Natural killer cell (primary cell): Measurements from ENCODE around the gene TSGA10. TPM values are rescaled to one million over a fixed set of nuclear protein-coding genes. Genes with fewer than 3 reads are reported as not detected.

Experiments used
- ATAC-seq, 3 donors: fragments of 150-1000 bp in 2 of 3; fragments of 200-7000 bp in 1 of 3; cut with Tn5 transposase; 1 replicate in 1 of 3; 2 replicates in 2 of 3; pipeline ENCODE4 v1.10.0; 2021; ENCODE audit warnings: mild to moderate bottlenecking in 2 of 3, moderate library complexity in 2 of 3
- DNase-seq, 2 donors: peaks; one replicate each; pipeline versions ENCODE4 v3.0.0 to v3.0.0-alpha.2; 2013 to 2021; ENCODE audit warnings: mixed read lengths in 1 of 2
- H3K27ac ChIP-seq: one replicate; pipeline ENCODE4 v1.5.1; 2013; ENCODE audit warnings: mild to moderate bottlenecking, low read length
- H3K27me3 ChIP-seq: one replicate; pipeline ENCODE4 v1.6.1; 2013; ENCODE audit warnings: low read length; ENCODE audit not compliant: control insufficient read depth, insufficient read depth
- H3K36me3 ChIP-seq: one replicate; pipeline ENCODE4 v1.6.1; 2013; ENCODE audit warnings: low read length; ENCODE audit not compliant: control insufficient read depth, insufficient read depth
- H3K4me1 ChIP-seq: one replicate; pipeline ENCODE4 v1.6.1; 2013; ENCODE audit warnings: low read length; ENCODE audit not compliant: control insufficient read depth, insufficient read depth
- H3K4me3 ChIP-seq: one replicate; pipeline ENCODE4 v1.5.1; 2013; ENCODE audit warnings: low read length
- H3K9me3 ChIP-seq: one replicate; pipeline ENCODE4 v1.6.1; 2013; ENCODE audit warnings: low read length; ENCODE audit not compliant: control insufficient read depth, insufficient read depth
- H3K27ac Mint-ChIP-seq, 2 donors: one replicate each; pipeline ENCODE4 v1.8.0; 2022; ENCODE audit warnings: mild to moderate bottlenecking in 2 of 2, mixed read lengths in 2 of 2, moderate library complexity in 1 of 2
- H3K27me3 Mint-ChIP-seq, 2 donors: one replicate each; pipeline ENCODE4 v1.8.0; 2022; ENCODE audit warnings: low read depth in 2 of 2, mixed read lengths in 2 of 2
- H3K36me3 Mint-ChIP-seq: one replicate; pipeline ENCODE4 v1.8.0; 2022; ENCODE audit warnings: mixed read lengths
- H3K4me1 Mint-ChIP-seq, 2 donors: one replicate each; pipeline ENCODE4 v1.8.0; 2022; ENCODE audit warnings: mixed read lengths in 2 of 2
- H3K4me3 Mint-ChIP-seq: one replicate; pipeline ENCODE4 v1.8.0; 2022; ENCODE audit warnings: mild to moderate bottlenecking, moderate library complexity, mixed read lengths
- H3K9me3 Mint-ChIP-seq, 2 donors: one replicate each; pipeline ENCODE4 v1.8.0; 2022; ENCODE audit warnings: mixed read lengths in 2 of 2
- WGBS: methylation state at CpG from one replicate; pipeline ENCODE4 v1.1.7; 2013; ENCODE audit warnings: missing lambda C conversion rate; ENCODE audit not compliant: insufficient coverage; 5-methylcytosine and 5-hydroxymethylcytosine counted together
- intact Hi-C: fragments of 100-400 bp; cut with micrococcal nuclease; formaldehyde crosslinking; loops from one replicate; pipeline ENCODE4 v1.14.2; 2022
- total RNA-seq, 4 donors: library from RNA; stranded (reverse); fragments of 120-200 nt in 1 of 4; gene quantifications; one replicate each; pipeline versions ENCODE4 v1.2.3 to v1.2.4, GENCODE V29; 2013 to 2022
- TF ChIP-seq, protein P1 (sequence below): fragments of 200-600 bp; IDR thresholded peaks from one replicate; pipeline ENCODE4 v1.8.0; 2022; ENCODE audit warnings: antibody characterized with exemption

Gene TSGA10
- total RNA-seq, 3 donors from 2014 or later (not counting 1 experiment from before 2014, with no cell fraction given): 8.4 to 16.0 (median 11.5) TPM

DNA sequence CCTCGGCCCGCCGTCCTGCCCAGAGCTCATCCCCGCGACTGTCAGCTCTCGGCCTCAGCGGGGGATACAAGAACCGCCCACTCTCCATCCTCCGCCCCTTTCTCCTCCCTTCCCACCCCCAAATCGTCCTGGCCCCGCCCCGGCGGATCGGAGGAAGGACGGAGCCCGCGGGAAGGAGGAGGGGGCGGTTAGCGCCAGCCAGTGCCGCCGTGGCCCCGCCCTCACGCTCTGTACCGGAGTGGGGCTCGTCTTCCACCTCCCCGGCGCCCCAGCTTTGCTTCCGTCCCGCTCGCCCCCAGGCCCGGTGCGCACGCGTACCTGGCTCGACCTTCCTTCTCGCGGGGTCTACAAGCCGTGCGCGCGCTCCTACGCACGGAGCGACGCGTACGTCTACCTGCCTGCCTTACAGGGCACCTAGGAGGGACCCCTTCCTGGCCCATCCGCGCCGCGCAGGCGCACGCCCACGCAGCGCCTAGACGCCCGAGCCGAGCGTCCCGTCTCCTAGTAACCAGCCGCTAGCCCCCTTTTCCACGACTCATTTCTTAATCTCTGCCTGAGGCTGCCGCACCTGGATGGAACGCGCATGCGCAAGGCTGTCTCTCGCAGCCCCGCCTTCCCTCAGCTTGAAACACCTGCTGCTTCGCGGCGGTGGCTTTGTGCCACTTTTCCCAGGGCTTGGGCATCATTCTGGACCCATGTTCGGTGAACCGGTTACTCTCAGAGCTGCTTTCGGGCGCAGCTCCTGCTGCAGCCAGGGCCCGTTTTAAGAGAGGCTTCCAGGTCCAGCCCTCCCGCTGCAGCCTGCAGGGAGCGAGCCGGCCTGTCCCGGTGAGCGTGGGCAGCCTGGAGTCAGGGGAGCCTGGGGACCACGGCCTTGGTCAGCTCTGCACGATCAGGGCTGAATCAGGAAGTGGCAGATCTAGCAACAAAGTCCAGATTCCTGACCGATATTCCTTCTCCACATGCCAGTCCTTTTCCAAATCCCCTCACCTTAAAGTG, 13.3 kb downstream of the TSGA10 start, which contains the start of gene C2orf15:
Gene C2orf15, plus strand, starts transcription at position 598 of the 999 bp plus-strand sequence. CDS start 8,852 bp downstream, outside the sequence.
- intact Hi-C loops: loop anchor here (1.0 kb wide), 3 partner anchors 13 to 348 kb away; partner anchors contain the start of genes LIPT1, MITD1, MRPL30 and TSGA10
- TF ChIP-seq, protein P1, sequence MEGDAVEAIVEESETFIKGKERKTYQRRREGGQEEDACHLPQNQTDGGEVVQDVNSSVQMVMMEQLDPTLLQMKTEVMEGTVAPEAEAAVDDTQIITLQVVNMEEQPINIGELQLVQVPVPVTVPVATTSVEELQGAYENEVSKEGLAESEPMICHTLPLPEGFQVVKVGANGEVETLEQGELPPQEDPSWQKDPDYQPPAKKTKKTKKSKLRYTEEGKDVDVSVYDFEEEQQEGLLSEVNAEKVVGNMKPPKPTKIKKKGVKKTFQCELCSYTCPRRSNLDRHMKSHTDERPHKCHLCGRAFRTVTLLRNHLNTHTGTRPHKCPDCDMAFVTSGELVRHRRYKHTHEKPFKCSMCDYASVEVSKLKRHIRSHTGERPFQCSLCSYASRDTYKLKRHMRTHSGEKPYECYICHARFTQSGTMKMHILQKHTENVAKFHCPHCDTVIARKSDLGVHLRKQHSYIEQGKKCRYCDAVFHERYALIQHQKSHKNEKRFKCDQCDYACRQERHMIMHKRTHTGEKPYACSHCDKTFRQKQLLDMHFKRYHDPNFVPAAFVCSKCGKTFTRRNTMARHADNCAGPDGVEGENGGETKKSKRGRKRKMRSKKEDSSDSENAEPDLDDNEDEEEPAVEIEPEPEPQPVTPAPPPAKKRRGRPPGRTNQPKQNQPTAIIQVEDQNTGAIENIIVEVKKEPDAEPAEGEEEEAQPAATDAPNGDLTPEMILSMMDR: no peak
- Mint-ChIP-seq H3K9me3 (no peaks in the 10 kb centered on the region), H3K4me3 (peak within 1 kb of the TSS; percentile 97), H3K27ac (peak within 1 kb of the TSS; percentile 96 to 100), H3K27me3 (no peaks in the 10 kb centered on the region), H3K36me3 (no peaks in the 10 kb centered on the region), H3K4me1 (peaks cover 23 to 25% of the 10 kb centered on the region in 2 donors)
- no peaks in the 10 kb centered on the region for H3K36me3 ChIP-seq
- H3K9me3 ChIP-seq: no peaks in the 10 kb centered on the region
- DNase-seq: peak; percentile 85 to 98
- H3K4me3 ChIP-seq: peak within 1 kb of the TSS; percentile 96
- peak within 1 kb of the TSS; percentile 95 for H3K27ac ChIP-seq
- ATAC-seq: peak; percentile 89 to 97 (median 91)
- under 1% methylated on average over 84 of the region's 84 CpGs for WGBS
- peaks cover 9% of the 10 kb centered on the region for H3K4me1 ChIP-seq
- H3K27me3 ChIP-seq: no peaks in the 10 kb centered on the region

DNA sequence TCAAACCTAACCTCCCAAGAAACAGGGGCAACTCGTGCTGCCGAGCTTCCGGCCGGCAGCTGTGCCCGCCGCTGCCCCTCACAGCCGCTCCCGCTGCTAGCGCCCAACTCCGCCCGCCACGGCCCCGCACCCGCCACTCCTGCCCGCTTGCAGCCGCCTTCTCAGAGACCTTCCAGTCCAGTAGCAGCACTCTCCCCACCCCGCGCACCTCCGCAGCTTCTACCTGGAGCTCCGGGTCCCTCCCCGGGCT, 14.0 kb downstream of the TSGA10 start:
- ATAC-seq (peak; percentile 31 to 46 (median 34)), DNase-seq (no peak)
- WGBS: 0% methylated on average over 21 of the region's 21 CpGs
- H3K36me3 ChIP-seq: no peaks in the 10 kb centered on the region
- H3K27me3 ChIP-seq: no peaks in the 10 kb centered on the region
- intact Hi-C loops: loop anchor here (1.0 kb wide), 3 partner anchors 14 to 349 kb away; partner anchors contain the start of genes LIPT1, MITD1, MRPL30 and TSGA10
- H3K9me3 Mint-ChIP-seq: no peaks in the 10 kb centered on the region
- H3K36me3 Mint-ChIP-seq: no peaks in the 10 kb centered on the region
- TF ChIP-seq, protein P1: no peak
- peak overlapping the region; percentile 97 for H3K4me3 Mint-ChIP-seq
- peak overlapping the region; percentile 95 for H3K27ac ChIP-seq
- peak overlapping the region; percentile 96 to 100 for H3K27ac Mint-ChIP-seq
- H3K4me1 ChIP-seq: peaks cover 9% of the 10 kb centered on the region
- H3K9me3 ChIP-seq: no peaks in the 10 kb centered on the region
- no peaks in the 10 kb centered on the region for H3K27me3 Mint-ChIP-seq
- peak overlapping the region; percentile 96 for H3K4me3 ChIP-seq
- peaks cover 23 to 25% of the 10 kb centered on the region in 2 donors for H3K4me1 Mint-ChIP-seq

DNA sequence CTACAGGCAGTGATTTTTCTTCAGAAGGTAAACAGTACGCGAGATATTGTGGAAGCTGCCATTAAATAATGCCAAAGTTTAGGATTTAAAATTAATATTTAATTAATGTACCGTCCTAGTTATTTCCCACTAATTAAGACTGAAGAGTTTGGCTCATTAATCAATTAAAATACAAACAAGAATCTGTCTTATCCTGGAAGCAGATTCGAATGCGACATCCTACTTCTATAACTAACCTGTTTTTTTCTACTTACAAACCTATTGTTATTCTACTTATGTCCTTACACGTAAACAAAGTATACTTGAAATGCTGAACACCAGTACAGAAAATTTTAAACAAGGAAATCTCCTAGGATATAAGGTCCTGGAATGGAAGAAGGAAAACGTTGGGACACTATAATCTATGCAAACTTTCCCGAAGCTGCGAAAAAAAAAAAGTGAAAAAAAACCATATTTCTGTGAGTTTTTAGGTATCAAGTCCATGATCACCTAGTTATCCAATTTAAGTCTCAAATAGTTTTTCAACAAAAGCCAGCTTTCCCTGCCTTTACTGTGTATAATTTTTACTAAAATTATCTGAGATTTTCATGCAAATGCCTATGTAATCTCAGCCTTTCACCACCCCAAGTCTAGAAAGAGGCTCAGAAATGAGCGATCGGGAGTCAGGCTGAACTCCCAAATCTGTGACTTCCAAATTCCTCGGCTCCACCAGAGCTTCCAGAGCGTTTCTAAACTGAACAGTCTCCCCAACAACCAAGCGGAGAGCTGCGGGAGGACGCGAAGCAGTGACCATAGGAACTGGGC, 14.5 kb downstream of the TSGA10 start:
- peaks cover 10% of the 10 kb centered on the region for H3K4me1 ChIP-seq
- Mint-ChIP-seq H3K4me3 (peak overlapping the region; percentile 97), H3K27ac (peak overlapping the region; percentile 96 to 100), H3K4me1 (peaks cover 23 to 25% of the 10 kb centered on the region in 2 donors), H3K27me3 (no peaks in the 10 kb centered on the region), H3K36me3 (no peaks in the 10 kb centered on the region), H3K9me3 (no peaks in the 10 kb centered on the region)
- H3K36me3 ChIP-seq: no peaks in the 10 kb centered on the region
- TF ChIP-seq, protein P1: no peak
- H3K4me3 ChIP-seq: peak overlapping the region; percentile 96
- intact Hi-C loops: no loop called here
- no peaks in the 10 kb centered on the region for H3K27me3 ChIP-seq
- no peaks in the 10 kb centered on the region for H3K9me3 ChIP-seq
- peak overlapping the region; percentile 95 for H3K27ac ChIP-seq
- 25% methylated on average over 13 of the region's 17 CpGs for WGBS
- ATAC-seq (no peak), DNase-seq (no peak)
